ENCODE data around the gene PRKAB1. TPM values are rescaled to one million over a fixed set of nuclear protein-coding genes. Genes with fewer than 3 reads are reported as not detected.

PRKAB1 gene
- total RNA-seq, 1 donor from 2014 or later, result 53.0 TPM

DNA sequence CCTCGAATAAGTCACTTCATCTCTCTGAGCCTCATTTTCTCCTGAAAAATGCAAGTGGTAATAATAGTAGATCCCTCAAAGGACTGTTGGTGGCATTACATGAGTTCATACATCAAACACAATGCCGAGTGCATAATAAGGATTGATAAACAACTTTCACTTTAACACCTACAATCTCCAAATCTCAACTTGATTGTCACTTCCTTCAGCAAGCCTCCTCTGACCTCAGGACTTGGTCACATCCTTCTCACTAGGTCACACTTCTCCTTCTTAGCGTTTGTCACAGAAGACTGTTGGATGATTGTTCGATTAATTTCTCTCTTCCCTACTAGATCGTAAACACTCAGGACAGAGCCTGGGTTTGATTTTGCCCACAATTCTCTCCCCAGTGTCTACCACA lies 7.9 kb upstream of the PRKAB1 start:
- DNase-seq (ENCODE audit: extremely low read depth, low read depth, low spot score), result no peak

DNA sequence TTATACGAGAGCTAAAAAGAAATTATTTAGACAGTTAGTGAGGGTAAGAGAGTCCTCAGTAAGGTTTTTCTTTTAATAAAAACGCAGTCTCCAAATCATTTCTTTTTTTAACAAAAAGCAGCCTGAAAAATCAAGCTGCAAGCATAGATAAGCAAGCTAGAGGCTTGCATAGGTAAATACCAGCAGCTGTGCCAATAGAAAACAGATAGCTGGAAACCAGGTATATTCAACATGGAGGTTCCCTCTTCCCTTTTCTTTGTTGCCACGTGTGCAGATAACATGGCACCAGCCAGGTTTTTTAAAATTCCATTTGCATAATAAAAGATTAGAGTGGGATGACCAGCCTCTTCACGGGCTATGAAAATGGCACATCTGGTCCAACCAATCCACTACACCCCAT lies 6.1 kb upstream of the PRKAB1 start:
- no peak for DNase-seq (ENCODE audit: extremely low read depth, low read depth, low spot score)

- no peak for DNase-seq (ENCODE audit: extremely low read depth, low read depth, low spot score)
Measured at GRCh38 chr12:119664642-119665041, 3.3 kb upstream of the PRKAB1 start.

- no peak for DNase-seq (ENCODE audit: extremely low read depth, low read depth, low spot score)
Measured at GRCh38 chr12:119665164-119665929, 2.6 kb upstream of the PRKAB1 start.

DNA sequence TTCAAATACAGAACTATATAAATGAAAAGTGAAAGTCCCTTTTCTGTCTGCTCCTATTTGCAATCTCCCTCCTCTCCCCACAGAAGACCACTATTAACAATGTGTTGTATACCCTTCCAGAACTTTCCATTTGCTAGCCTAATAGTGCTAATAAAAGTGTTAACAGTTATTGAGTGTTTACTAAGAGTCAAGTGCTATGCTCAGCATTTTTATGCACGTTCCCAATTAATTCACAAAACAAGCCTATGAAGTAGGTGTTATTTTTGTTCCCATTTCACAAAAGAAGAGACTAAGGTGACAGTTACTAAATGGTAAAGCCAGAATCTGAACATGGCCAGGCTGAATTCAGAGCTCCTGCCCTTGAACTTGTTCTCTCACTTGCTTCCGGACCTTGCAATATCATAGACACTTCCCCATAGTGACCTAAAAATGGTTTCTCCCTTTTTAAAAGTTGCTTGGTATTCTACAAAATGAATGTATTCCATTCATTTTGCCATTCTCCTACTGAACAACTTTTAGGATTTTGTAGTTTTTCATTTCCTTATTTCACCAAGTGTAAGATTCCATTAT lies 1.6 kb upstream of the PRKAB1 start:
- DNase-seq (ENCODE audit: extremely low read depth, low read depth, low spot score), result no peak

- no peak for DNase-seq (ENCODE audit: extremely low read depth, low read depth, low spot score)
Measured at GRCh38 chr12:119666900-119667576, 895 bp upstream of the PRKAB1 start.

DNA sequence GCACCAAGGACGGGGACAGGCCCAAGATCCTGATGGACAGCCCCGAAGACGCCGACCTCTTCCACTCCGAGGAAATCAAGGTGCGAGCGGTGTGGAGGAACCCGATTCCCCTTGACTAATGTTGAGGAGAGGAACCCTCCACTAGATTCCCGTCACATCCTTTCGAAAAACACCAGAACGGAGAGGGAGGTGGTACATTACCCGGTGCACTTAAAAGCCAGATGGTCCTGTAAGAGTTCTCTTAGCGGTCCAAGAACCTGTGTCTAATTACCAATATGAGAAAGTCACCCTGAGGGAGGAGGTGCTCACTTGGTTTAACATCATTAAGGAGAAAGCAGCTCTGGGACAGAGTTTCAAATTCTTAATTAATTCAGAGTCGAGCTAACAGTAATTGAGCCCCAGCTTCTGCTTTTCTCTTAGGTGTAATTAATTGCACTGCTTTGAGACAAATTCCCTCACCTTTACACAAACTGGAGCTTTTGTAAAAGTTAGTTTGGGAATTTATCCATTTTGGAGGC lies 450 bp downstream of the PRKAB1 start:
- no peak for DNase-seq (ENCODE audit: extremely low read depth, low read depth, low spot score)

DNA sequence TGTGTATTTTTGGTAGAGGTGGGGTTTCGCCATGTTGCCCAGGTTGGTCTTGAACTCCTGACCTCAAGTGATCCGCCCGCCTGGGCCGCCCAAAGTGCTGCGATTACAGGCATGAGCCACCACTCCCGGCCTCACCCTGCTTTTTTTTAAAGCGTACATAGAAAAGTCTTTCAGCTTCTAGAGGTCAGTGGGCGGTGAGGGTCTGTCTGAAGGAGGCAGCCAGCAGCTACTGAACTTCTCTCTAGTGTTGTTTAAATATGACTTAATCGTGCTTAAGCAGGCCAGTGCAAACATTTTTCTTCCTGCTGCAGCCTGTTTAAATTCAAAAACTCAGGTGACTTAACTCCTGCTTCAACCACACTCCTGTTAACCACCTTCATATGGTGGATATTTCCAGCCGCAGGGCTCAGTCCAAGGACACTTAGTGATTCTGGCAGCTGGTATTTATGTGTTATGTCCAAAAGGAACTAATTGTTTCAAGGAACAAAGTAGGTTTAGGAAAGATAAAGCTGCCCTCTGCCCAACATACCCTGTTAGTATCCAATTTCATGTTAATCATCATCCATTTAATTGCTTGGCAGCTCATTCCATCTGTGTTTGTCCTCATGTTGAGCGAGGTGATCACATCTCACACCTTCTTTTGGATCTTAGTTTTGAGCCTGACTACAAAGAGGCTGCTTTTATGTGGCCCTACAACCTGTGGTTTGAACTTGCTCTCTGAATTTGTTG lies 2.0 kb downstream of the PRKAB1 start:
- no peak for DNase-seq (ENCODE audit: extremely low read depth, low read depth, low spot score)

DNA sequence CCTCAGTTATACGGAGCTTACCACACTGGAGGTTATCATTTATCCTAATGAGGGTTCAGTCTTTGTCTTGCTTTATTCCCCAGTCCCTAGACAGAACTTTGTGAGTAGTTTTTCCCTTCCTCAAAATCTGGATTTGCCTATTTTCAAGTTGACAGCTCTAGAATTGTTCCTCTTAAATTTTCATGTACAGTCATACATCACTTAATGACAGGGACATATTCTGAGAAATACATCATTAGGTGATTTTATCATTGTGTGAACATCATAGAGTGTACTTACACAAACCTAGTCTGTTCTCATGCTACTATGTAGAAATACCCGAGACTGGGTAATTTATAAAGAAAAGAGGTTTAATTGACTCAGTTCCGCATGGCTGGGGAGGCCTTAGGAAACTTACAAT lies 3.1 kb downstream of the PRKAB1 start:
- no peak for DNase-seq (ENCODE audit: extremely low read depth, low read depth, low spot score)

- no peak for DNase-seq (ENCODE audit: extremely low read depth, low read depth, low spot score)
Measured at GRCh38 chr12:119672194-119672593, 4.3 kb downstream of the PRKAB1 start.

DNA sequence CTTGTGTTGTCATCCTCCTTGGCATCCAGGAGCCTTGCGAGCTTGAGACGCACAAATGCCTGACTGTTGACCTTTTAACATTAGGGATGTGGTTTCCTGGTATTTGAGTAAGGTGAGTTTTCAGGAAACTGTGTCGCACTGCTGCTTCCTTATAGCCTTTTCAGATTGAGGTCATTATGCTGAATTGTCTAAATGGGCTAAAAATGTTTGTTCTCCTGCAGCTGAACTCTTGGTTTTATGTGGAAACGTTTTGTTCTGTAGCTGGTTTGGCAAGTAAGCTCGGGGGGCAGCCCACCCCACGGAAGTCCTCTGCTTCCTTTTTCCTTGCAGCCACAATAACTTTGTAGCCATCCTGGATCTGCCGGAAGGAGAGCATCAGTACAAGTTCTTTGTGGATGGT lies 5.7 kb downstream of the PRKAB1 start:
- peak; percentile 88 for DNase-seq (ENCODE audit: extremely low read depth, low read depth, low spot score)

- DNase-seq (ENCODE audit: extremely low read depth, low read depth, low spot score), result no peak
Measured at GRCh38 chr12:119674560-119674959, 6.6 kb downstream of the PRKAB1 start.

DNA sequence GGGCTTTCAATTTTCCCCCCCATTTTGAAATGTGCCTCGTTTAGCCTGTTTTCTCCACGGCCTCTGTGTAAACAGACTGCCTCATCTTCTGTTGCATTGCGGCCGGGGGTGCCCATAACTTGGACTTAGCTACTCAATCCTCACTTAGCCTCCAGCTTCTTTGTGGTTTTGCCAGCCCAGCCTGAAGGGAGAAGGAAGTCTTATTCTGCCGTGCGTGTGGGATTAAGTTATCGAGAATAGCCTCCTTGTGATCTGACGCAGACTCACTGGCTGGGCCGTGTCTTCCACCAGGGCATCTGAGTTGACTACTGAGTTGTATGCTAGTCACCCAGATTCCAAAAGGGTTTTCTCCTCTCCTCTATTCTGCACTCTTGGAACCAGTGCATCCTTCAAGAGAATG lies 8.1 kb downstream of the PRKAB1 start:
- no peak for DNase-seq (ENCODE audit: extremely low read depth, low read depth, low spot score)

DNA sequence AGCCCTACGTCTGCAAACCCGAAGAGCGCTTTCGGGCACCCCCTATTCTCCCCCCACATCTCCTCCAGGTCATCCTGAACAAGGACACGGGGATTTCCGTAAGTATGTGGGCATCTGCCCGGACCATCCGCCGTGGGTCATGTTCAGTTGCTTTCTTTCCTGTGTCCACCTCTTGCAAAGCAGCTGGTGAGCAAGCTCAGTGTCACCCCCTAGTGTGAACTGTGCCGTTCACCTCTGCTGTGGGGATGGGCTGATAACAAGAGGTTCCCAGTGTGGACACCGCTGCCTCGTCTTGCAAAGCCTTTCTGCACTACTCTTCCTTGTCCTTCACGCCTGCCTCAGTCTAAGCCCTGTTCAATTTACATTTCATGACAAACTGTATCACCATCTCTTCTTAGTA lies 8.6 kb downstream of the PRKAB1 start:
- no peak for DNase-seq (ENCODE audit: extremely low read depth, low read depth, low spot score)

GRCh38 chr12:119678459-119678858 lies 10.5 kb downstream of the PRKAB1 start:
- DNase-seq (ENCODE audit: extremely low read depth, low read depth, low spot score), result no peak

DNA sequence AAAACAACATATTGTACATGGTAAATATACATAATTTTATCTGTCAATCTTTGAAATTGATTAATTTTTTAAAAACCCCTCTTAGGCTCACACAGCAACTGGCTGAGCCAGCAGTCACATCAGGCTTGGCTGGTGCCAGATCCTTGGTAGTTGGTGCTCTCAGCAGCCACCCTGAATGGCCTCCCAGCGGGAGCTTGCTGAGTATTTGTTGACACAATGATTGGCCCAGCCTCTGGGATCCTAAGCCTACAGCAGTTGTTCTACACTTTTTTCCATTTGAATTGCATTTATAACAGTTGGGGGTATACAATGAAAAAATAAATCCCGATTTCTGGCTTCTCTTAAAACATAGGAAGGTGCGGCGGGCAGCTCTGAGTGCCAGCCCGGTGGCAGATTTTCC lies 11.1 kb downstream of the PRKAB1 start:
- DNase-seq (ENCODE audit: extremely low read depth, low read depth, low spot score), result no peak

- no peak for DNase-seq (ENCODE audit: extremely low read depth, low read depth, low spot score)
Measured at GRCh38 chr12:119679490-119679889, 11.6 kb downstream of the PRKAB1 start.

DNA sequence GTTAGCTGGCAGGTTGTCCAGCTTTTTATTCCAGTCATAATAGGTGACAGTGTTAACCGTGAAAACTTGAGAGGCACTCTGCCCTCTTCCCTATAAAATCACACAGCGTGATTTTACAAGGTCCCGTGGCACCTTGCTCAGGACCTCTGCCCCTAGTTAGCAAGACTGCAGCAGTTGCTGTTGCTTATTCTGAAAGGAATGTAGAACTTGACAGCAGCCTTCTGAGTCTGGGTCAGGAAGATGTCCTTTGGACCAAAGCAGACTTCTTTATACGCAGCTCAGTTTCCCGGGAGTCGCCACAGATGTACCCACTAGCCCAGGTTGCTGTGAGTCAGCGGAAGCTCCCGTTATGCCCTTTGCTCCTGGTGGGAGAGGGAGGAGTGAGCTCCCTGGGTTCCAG lies 13.2 kb downstream of the PRKAB1 start:
- DNase-seq (ENCODE audit: extremely low read depth, low read depth, low spot score), result no peak

- DNase-seq (ENCODE audit: extremely low read depth, low read depth, low spot score), result no peak
Measured at GRCh38 chr12:119681728-119682638, 14.1 kb downstream of the PRKAB1 start.

DNA sequence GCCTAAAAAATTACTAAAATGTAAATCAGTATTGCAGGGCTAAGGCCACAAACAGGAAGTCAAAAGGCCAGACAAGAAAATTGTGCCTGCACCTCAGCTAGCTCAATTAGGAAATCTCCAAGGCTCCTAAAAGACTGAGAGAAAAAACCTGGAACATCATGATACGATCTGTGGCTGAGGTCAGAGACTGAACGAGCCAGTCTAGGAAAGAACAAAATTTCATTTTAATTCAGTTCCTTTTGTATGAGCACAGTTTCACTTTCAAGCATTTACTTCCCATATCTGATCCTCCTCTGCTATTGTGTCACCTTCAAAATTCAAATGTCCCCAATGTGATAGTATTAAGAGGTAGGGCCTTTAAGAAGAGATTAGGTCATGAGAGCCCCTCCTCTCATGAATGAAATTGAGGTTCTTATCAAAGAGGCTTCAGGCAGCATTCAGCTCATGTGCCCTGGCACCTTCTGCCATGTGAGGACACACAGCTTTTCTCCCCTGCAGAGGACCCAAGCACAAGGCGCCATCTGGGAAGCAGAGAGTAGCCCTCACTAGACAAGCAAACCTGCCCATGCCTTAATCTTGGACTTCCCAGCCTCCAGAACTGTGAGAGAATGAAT lies 14.8 kb downstream of the PRKAB1 start:
- DNase-seq (ENCODE audit: extremely low read depth, low read depth, low spot score), result no peak

All from glomerular endothelial cell (primary cell).